ENCODE results near the gene SHISAL2A.

The SHISAL2A gene

GRCh38 chr1:52629325-52629643 lies 3.7 kb upstream of the SHISAL2A start:
- in situ Hi-C loops (cut with HindIII; ENCODE audit: low pct_unique_long_range_greater_than_20kb, low sequenced_read_pairs) = no loop called here
- DNase-seq (ENCODE audit: low read depth in 1 of 2, low spot score in 1 of 2) = peak in 1 of 2 experiments; percentile 34
- no peak for TF ChIP-seq JUND (IDR thresholded peaks at IDR 0.05; ENCODE audit: low read depth)

GRCh38 chr1:52629667-52630066 lies 3.3 kb upstream of the SHISAL2A start:
- no peak for DNase-seq (ENCODE audit: low read depth in 1 of 2, low spot score in 1 of 2)
- no peak for TF ChIP-seq JUND (IDR thresholded peaks at IDR 0.05; ENCODE audit: low read depth)
- in situ Hi-C loops (cut with HindIII; ENCODE audit: low pct_unique_long_range_greater_than_20kb, low sequenced_read_pairs) = no loop called here

GRCh38 chr1:52631759-52632331 lies 1.1 kb upstream of the SHISAL2A start:
- in situ Hi-C loops (cut with HindIII; ENCODE audit: low pct_unique_long_range_greater_than_20kb, low sequenced_read_pairs) = no loop called here
- DNase-seq (ENCODE audit: low read depth in 1 of 2, low spot score in 1 of 2) = no peak
- no peak for TF ChIP-seq JUND (IDR thresholded peaks at IDR 0.05; ENCODE audit: low read depth)

- no peak for DNase-seq (ENCODE audit: low read depth in 1 of 2, low spot score in 1 of 2)
- TF ChIP-seq JUND (IDR thresholded peaks at IDR 0.05; ENCODE audit: low read depth) = no peak
- in situ Hi-C loops (cut with HindIII; ENCODE audit: low pct_unique_long_range_greater_than_20kb, low sequenced_read_pairs) = no loop called here
Measured at GRCh38 chr1:52633291-52633754, 355 bp downstream of the SHISAL2A start.

GRCh38 chr1:52634111-52634510 lies 1.1 kb downstream of the SHISAL2A start:
- DNase-seq (ENCODE audit: low read depth in 1 of 2, low spot score in 1 of 2) = no peak
- no peak for TF ChIP-seq JUND (IDR thresholded peaks at IDR 0.05; ENCODE audit: low read depth)
- in situ Hi-C loops (cut with HindIII; ENCODE audit: low pct_unique_long_range_greater_than_20kb, low sequenced_read_pairs) = no loop called here

GRCh38 chr1:52635321-52636089 lies 2.5 kb downstream of the SHISAL2A start:
- DNase-seq (ENCODE audit: low read depth in 1 of 2, low spot score in 1 of 2) = peak in 1 of 2 experiments; percentile 12
- in situ Hi-C loops (cut with HindIII; ENCODE audit: low pct_unique_long_range_greater_than_20kb, low sequenced_read_pairs) = no loop called here
- no peak for TF ChIP-seq JUND (IDR thresholded peaks at IDR 0.05; ENCODE audit: low read depth)

- no peak for TF ChIP-seq JUND (IDR thresholded peaks at IDR 0.05; ENCODE audit: low read depth)
- in situ Hi-C loops (cut with HindIII; ENCODE audit: low pct_unique_long_range_greater_than_20kb, low sequenced_read_pairs) = no loop called here
- no peak for DNase-seq (ENCODE audit: low read depth in 1 of 2, low spot score in 1 of 2)
Measured at GRCh38 chr1:52636721-52637695, 4.0 kb downstream of the SHISAL2A start.

- no peak for TF ChIP-seq JUND (IDR thresholded peaks at IDR 0.05; ENCODE audit: low read depth)
- in situ Hi-C loops (cut with HindIII; ENCODE audit: low pct_unique_long_range_greater_than_20kb, low sequenced_read_pairs) = no loop called here
- no peak for DNase-seq (ENCODE audit: low read depth in 1 of 2, low spot score in 1 of 2)
Measured at GRCh38 chr1:52637946-52638345, 5.0 kb downstream of the SHISAL2A start.

GRCh38 chr1:52640697-52641096 lies 7.7 kb downstream of the SHISAL2A start:
- no peak for DNase-seq (ENCODE audit: low read depth in 1 of 2, low spot score in 1 of 2)
- no peak for TF ChIP-seq JUND (IDR thresholded peaks at IDR 0.05; ENCODE audit: low read depth)
- in situ Hi-C loops (cut with HindIII; ENCODE audit: low pct_unique_long_range_greater_than_20kb, low sequenced_read_pairs) = no loop called here

- no peak for DNase-seq (ENCODE audit: low read depth in 1 of 2, low spot score in 1 of 2)
- TF ChIP-seq JUND (IDR thresholded peaks at IDR 0.05; ENCODE audit: low read depth) = no peak
- in situ Hi-C loops (cut with HindIII; ENCODE audit: low pct_unique_long_range_greater_than_20kb, low sequenced_read_pairs) = no loop called here
Measured at GRCh38 chr1:52641307-52641706, 8.3 kb downstream of the SHISAL2A start.

GRCh38 chr1:52645261-52645660 lies 12.3 kb downstream of the SHISAL2A start:
- TF ChIP-seq JUND (IDR thresholded peaks at IDR 0.05; ENCODE audit: low read depth) = no peak
- DNase-seq (ENCODE audit: low read depth in 1 of 2, low spot score in 1 of 2) = no peak
- in situ Hi-C loops (cut with HindIII; ENCODE audit: low pct_unique_long_range_greater_than_20kb, low sequenced_read_pairs) = no loop called here

- TF ChIP-seq JUND (IDR thresholded peaks at IDR 0.05; ENCODE audit: low read depth) = no peak
- in situ Hi-C loops (cut with HindIII; ENCODE audit: low pct_unique_long_range_greater_than_20kb, low sequenced_read_pairs) = no loop called here
Measured at GRCh38 chr1:52651904-52652303, 18.9 kb downstream of the SHISAL2A start.

More at GRCh38 chr1:52651904-52652303, 18.9 kb downstream of the SHISAL2A start:
- DNase-seq (ENCODE audit: low read depth in 1 of 2, low spot score in 1 of 2) = no peak

Measured in T47D (cell line).